Measurements from ENCODE around the gene SMIM45.
A peak's percentile ranks its signal among the peaks of the same experiment; 100 is the strongest.

SMIM45 gene

DNA sequence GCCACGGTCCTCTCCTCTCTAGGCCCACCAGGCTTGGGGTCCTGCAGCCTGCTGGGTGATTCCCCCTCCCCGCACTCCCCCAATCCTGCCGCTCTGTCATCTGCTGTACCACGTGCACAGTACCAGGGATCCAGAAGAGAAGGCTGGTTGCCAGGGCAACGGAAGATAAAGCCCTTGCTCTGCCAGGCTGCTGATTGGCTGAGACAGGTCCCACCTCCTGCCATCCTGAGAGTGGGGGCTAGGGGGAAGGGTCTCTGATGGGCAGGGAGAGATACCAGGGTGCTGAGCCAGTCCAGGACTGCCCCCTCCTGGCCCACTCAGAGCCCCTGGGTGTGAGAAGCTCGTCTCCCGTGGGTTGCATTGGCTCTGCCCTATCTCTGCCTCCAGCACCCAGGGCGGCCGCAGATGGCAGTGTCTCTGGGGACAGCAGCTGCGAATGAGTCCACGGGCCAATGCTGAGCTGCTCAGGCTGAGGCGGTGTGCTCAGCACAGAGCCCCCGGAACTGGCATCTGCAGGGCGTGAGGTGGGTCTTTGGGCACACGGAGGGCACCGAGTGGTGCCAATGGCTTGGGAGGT is at the start of gene SMIM45:
Gene SMIM45, plus strand, starts transcription at position 253 of the 577 bp plus-strand sequence.
- Mint-ChIP-seq H3K27me3 (no peaks in the 10 kb centered on the region), H3K4me3 (no peak within 1 kb of the TSS), H3K36me3 (ENCODE audit: low read depth) (no peaks in the 10 kb centered on the region), H3K4me1 (peaks cover 5% of the 10 kb centered on the region), H3K27ac (no peak within 1 kb of the TSS)
- ATAC-seq = no peak
- no peak for DNase-seq
- H3K9me3 ChIP-seq (ENCODE audit: control insufficient read depth, low read length, poor library complexity, severe bottlenecking) = no peaks in the 10 kb centered on the region

DNA sequence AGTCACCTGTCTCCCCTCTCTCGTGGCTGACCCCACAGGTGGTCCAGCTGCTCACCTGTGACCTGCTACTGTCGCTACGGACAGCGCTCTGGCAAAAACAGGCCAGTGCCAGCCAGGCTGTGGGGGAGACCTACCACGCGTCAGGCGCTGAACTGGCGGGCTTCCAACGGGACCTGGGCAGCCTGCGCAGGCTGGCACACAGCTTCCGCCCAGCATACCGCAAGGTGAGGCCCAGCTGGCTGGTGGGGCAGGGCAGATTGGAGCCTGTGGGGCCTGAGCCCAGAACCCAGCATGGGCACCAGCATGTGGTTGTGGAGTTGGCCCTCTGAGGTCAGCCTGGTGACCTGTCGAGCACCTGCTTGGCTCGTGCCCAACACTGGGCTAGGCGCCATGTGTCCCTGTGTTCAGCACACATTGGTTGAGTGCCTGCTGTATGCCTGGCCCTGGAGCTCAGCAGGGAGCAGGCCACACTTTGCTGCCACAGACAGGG is 49.0 kb upstream of the SMIM45 start:
- Mint-ChIP-seq H3K36me3 (ENCODE audit: low read depth) (peaks cover 2% of the 10 kb centered on the region), H3K27ac (peak overlapping the region; percentile 54), H3K4me1 (peaks cover 7% of the 10 kb centered on the region), H3K27me3 (no peaks in the 10 kb centered on the region), H3K4me3 (no peak overlapping the region)
- DNase-seq (no peak), ATAC-seq (no peak)
- no peaks in the 10 kb centered on the region for H3K9me3 ChIP-seq (ENCODE audit: control insufficient read depth, low read length, poor library complexity, severe bottlenecking)

DNA sequence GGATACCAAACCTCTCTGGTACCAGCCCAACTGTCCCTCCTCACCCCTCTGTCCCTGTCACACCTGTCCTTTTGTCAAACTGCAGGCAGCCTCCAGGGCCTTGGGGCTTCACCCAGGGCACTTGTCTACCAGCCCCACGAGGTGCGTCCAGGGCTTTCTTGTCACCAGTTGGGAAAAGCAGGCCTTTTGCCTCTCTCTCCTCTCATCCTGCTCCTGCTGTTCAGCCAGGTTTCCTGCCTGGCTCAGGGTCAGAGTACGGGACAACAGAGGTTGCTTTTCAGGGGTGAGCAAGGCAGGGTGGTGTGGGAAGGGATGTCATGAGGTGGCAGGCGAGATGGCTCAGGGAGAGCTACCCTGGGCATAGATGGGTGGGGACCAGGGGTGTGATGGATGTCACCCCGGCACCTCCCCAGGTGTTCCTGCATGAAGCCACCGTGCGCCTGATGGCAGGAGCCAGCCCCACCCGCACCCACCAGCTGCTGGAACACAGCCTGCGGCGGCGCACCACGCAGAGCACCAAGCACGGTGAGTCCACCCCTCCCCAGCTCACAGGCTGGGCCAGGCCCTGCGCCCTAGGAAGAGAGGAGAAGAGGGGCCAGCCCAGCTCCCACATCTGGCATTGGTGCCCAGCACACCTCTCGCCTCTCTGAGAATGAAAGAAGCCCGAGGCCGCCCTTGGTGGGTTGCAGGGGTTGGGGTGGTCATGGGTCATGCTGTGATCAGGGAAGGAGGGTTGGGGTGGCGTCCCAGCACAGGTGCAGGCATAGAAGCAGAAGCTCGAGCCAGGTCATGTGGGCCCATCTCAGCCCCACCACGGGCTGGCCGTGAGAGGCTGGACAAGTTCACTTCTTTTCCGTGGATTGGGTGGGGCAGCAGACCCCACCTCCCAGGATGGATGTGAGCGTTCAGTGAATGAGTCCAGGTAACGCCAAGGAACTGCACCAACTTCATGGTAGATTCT is 47.2 kb upstream of the SMIM45 start:
- no peaks in the 10 kb centered on the region for H3K9me3 ChIP-seq (ENCODE audit: control insufficient read depth, low read length, poor library complexity, severe bottlenecking)
- H3K27me3 Mint-ChIP-seq = peaks cover 5% of the 10 kb centered on the region
- ATAC-seq = no peak
- no peak for DNase-seq
- peaks cover 2% of the 10 kb centered on the region for H3K36me3 Mint-ChIP-seq (ENCODE audit: low read depth)
- H3K27ac Mint-ChIP-seq = no peak overlapping the region
- H3K4me3 Mint-ChIP-seq = peak overlapping the region; percentile 45
- peaks cover 16% of the 10 kb centered on the region for H3K4me1 Mint-ChIP-seq

DNA sequence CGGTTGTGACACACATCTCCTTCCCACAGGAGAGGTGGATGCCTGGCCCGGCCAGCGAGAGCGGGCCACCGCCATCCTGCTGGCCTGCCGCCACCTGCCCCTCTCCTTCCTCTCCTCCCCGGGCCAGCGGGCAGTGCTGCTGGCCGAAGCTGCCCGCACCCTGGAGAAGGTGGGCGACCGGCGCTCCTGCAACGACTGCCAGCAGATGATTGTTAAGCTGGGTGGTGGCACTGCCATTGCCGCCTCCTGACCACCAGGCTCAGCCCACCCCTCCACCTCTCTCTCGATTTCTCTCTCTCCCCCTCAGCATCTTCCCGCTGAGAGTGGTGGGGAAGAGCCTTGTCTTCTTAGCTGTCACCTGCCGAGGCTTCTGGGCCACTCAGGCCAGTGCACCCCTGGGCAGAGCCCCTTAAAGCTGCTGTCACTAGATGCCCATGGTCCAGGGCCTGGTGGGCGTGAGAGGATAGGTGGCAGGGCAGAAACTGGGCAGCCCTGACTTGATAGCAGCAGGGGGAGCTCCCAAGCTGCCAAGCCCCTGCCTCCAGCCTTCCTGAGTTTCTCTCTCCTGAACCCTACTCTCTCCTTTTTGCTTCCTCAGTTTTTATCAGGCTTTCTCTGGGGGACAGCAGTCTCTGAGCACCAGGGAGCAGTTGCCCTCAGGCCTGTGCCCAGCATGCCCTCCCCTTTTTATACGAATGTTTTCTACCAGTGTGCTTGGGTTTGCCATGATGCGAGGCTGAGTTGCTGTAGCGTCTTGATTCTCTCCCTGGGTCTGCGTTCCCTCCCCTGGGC is 46.3 kb upstream of the SMIM45 start:
- no peak for DNase-seq
- no peak overlapping the region for H3K27ac Mint-ChIP-seq
- peaks cover 16% of the 10 kb centered on the region for H3K4me1 Mint-ChIP-seq
- no peaks in the 10 kb centered on the region for H3K9me3 ChIP-seq (ENCODE audit: control insufficient read depth, low read length, poor library complexity, severe bottlenecking)
- peaks cover 2% of the 10 kb centered on the region for H3K36me3 Mint-ChIP-seq (ENCODE audit: low read depth)
- no peak for ATAC-seq
- no peak overlapping the region for H3K4me3 Mint-ChIP-seq
- peaks cover 5% of the 10 kb centered on the region for H3K27me3 Mint-ChIP-seq

DNA sequence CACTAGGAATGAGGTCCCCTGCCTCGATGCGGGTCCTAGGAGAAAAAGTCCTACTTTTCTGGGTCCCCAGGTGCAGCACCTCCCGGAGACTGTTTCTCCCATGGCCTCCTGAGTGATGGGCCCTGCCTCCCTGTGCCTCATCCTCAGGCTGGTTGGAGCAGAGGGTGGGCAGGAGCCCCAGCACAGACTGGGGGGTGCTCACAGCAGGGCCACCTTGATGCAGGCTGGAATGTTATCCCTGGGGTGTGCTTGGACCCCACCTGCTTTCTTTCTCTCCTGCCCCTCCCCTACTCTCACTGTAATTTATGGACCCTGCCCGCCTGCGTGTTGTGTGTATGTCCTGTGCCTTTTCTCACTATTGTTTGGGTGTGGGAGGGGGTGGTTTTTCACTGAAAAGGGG is 45.1 kb upstream of the SMIM45 start:
- no peak overlapping the region for H3K4me3 Mint-ChIP-seq
- no peaks in the 10 kb centered on the region for H3K9me3 ChIP-seq (ENCODE audit: control insufficient read depth, low read length, poor library complexity, severe bottlenecking)
- peaks cover 20% of the 10 kb centered on the region for H3K4me1 Mint-ChIP-seq
- no peak for ATAC-seq
- H3K27ac Mint-ChIP-seq = peak overlapping the region; percentile 68
- peaks cover 2% of the 10 kb centered on the region for H3K36me3 Mint-ChIP-seq (ENCODE audit: low read depth)
- DNase-seq = no peak
- peaks cover 11% of the 10 kb centered on the region for H3K27me3 Mint-ChIP-seq

DNA sequence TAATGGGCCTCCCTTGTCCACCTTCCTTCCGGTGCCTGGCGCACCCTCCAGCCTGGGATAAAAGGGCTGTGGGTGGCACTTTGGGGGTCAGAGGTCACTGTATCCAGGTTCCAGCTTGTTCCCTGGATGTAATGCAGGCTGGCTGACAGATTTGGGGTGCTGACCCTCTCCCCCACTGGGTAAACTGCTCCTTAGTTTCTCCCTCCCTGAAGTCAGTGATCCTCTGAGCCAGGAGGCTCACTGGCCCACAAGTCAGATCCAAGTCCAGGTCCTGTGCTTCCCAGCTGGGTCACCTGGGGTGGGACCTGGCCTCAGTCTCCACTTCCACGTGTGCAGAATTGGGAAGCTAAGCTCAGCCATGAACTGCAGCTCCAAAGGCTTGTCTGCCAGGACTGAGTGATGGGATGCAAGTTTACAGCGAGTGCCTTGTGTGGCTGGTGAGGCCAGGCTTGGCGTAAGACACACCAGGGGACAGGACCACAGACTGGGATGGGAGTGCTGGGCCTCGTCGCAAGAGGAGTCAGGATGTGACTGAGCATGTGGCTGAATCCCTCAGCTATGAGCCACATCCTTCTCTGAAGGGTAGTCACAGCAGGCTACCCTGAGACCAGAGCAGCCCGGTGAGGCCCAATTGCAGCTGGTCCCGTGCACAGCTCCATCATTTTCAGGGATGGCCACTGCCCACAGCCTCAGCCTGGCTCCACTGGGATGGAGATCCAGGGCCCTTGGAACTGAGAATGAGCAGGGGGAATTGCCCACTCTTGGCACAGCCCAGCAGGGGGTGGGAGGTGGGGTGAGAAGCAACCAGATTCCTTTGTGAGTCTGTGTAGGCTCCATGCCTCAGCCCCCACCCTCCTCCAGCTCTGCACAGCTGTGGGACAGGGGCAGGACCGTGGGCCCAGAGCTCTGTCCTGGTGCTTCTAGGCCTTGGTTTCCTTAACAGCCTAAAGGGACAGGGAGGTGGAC is 44.2 kb upstream of the SMIM45 start:
- H3K9me3 ChIP-seq (ENCODE audit: control insufficient read depth, low read length, poor library complexity, severe bottlenecking) = no peaks in the 10 kb centered on the region
- peaks cover 2% of the 10 kb centered on the region for H3K36me3 Mint-ChIP-seq (ENCODE audit: low read depth)
- H3K27ac Mint-ChIP-seq = peak overlapping the region; percentile 68
- no peak for DNase-seq
- no peak for ATAC-seq
- peaks cover 20% of the 10 kb centered on the region for H3K27me3 Mint-ChIP-seq
- peak overlapping the region; percentile 86 for H3K4me3 Mint-ChIP-seq
- peaks cover 21% of the 10 kb centered on the region for H3K4me1 Mint-ChIP-seq

DNA sequence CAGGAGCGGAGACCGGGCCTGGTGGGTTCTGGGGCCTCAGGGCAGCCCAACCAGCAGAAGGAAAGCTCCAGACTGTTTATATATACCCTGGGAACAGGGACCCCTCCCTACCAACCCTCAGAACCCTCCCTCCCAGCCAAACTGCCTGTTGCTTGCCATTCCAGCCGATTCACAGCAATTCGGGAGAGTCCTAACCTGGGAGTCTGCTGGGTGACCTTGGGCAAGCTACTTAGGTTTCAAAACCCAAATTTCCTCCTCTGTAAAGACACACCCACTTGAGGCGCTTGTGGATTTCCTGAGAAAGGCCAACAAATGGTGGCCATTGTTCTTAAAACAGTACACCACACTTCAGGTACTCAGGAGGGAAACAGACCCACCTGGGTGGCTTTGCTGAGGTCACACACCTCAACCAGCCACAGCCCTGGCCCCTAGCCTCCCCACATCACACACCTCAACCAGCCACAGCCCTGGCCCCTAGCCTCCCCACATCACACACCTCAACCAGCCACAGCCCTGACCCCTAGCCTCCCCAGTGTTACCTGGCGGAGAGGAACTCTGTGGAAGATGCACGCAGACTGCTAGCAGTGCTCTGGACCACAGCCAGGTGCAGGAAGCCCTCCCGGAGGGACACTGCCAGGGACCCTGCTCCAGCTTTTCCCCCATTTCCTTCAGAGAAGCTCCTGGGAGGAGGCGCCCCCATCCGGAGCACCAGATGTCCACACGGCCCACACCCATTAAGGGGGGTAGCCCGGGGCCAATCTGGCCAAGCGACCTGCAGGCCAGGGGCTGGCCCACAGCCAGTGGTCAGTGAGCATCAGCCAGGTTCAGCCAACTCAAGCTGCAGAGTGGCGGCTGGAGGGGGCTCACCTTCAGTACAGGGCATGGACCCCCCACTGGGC is 43.3 kb upstream of the SMIM45 start:
- Mint-ChIP-seq H3K27me3 (peaks cover 28% of the 10 kb centered on the region), H3K4me3 (peak overlapping the region; percentile 86), H3K36me3 (ENCODE audit: low read depth) (peaks cover 2% of the 10 kb centered on the region), H3K4me1 (peaks cover 25% of the 10 kb centered on the region), H3K27ac (peak overlapping the region; percentile 68)
- DNase-seq = no peak
- ATAC-seq = peak; percentile 50
- H3K9me3 ChIP-seq (ENCODE audit: control insufficient read depth, low read length, poor library complexity, severe bottlenecking) = no peaks in the 10 kb centered on the region

DNA sequence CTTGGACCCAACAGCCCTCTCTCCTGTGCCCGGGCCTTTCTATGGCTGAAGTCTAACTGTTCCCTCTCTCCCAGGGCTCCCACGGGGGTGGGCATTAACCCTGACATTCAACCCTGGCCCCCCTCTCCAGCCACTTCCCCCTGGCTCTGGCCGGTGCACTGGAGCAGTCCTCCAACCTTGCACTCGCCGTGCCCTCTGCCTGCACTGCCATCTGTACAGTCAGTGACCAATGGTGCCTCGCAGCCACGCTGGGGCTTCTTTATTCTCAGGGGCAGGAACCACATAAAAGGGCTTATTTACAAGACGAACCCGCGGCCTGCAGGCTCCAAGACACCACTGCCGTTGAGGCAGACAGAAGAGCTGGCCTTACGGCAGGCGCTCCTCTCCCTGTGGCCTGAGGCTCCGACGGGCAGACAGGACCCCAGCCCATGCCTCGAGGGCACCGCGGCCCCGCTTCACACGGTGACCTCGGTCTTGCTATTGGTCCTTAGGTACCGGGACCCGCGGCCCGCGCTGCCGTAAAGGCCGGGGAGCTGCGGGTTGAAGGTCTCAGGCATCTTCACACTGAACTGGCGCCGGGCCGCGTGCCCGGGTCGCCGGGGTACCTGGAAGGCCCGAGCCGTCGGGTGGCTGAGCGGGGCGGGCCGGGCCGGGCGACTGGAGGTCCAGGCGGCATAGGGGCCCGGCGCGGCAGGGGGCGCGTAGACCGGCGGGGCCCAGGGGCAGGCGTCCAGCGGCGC is 42.5 kb upstream of the SMIM45 start:
- H3K36me3 Mint-ChIP-seq (ENCODE audit: low read depth) = peaks cover 2% of the 10 kb centered on the region

DNA sequence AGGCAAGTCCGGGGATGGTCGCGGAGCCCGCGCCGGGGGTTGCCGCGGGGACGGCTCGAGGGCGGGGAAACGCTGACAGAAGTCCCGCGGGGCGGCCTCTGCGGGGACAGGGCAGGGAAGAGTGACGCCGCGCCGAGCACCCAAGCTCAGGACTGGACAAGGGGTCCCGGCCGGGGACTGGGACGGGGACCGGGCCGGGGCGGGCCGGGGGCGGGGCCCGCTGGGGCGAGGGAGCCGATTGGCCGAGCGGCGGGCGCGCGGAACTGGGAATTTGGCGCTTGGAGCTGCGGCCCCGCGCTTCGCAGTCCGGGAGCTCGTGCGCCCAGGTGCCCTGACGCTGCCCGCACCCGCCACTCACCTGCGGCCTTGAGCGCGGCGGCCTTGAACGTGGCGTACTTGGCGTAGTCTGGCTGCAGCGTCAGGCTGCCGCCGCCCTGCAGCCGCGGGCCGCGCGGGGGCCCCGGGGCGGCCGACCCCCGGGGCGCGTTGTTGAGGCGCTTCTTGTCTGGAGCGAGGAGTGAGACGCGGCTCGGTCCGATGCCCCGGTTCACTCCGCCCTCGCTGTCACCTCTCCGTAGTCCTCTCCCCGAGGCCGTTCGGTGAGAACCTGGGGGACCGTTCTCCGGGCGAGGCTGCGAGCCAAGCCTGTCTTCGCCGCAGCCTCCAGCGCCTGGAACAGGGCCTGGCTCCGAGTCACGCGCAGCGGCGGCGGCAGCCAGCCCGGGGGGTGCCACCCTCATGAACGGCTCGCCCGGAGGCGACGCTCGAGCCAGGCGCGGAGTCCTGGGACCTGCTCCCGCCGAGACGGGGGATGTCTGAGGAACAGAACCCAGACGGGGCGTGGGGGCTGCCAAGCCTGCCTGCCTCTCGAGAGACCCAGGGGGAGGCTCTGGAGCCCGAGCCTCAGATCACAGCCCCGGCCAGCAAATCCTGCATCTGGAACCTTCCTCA is 41.6 kb upstream of the SMIM45 start:
- H3K36me3 Mint-ChIP-seq (ENCODE audit: low read depth) = peaks cover 2% of the 10 kb centered on the region
- peaks cover 28% of the 10 kb centered on the region for H3K27me3 Mint-ChIP-seq
- H3K4me3 Mint-ChIP-seq = peak overlapping the region; percentile 85
- H3K4me1 Mint-ChIP-seq = peaks cover 25% of the 10 kb centered on the region
- H3K27ac Mint-ChIP-seq = no peak overlapping the region
- H3K9me3 ChIP-seq (ENCODE audit: control insufficient read depth, low read length, poor library complexity, severe bottlenecking) = no peaks in the 10 kb centered on the region
- DNase-seq (no peak), ATAC-seq (peak; percentile 48)

More for the DNA sequence above, 42.5 kb upstream of the SMIM45 start:
- Mint-ChIP-seq H3K27ac (peak overlapping the region; percentile 68), H3K27me3 (peaks cover 28% of the 10 kb centered on the region), H3K4me1 (peaks cover 25% of the 10 kb centered on the region), H3K4me3 (peak overlapping the region; percentile 82)
- ATAC-seq (no peak), DNase-seq (no peak)
- H3K9me3 ChIP-seq (ENCODE audit: control insufficient read depth, low read length, poor library complexity, severe bottlenecking) = no peaks in the 10 kb centered on the region

DNA sequence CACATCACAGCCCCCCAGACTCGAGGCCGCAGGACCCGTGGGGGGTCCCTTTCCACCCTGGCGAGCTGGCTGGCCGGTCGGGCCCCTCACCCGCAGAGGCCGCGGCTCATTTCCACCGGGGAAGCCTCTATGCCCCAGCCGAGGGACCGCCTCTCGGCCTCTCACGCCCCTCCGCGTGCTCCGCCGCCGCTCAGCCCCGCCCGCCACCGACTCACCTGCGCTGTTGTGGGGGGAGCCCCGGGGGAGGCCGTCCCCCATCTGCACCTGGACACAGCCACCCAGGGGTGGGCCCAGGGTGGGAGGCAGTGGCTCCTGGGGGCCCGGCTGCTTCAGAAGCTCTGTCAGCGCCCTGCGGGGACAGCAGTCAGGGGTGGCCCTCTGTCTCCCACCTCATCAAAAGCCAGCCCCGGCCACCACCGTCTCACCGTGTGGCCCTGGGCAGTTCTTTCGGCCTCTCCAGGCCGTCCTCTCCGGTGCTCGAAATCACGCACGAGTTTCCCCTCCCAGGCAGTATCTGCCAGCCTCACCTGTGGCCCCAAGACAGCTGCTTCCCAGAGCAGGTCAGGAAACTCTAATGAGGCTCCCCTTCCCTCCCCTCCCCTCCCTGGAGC is 40.8 kb upstream of the SMIM45 start:
- ATAC-seq (no peak), DNase-seq (no peak)
- peaks cover 23% of the 10 kb centered on the region for H3K4me1 Mint-ChIP-seq
- no peak overlapping the region for H3K27ac Mint-ChIP-seq
- H3K36me3 Mint-ChIP-seq (ENCODE audit: low read depth) = no peaks in the 10 kb centered on the region
- no peaks in the 10 kb centered on the region for H3K9me3 ChIP-seq (ENCODE audit: control insufficient read depth, low read length, poor library complexity, severe bottlenecking)
- peak overlapping the region; percentile 85 for H3K4me3 Mint-ChIP-seq
- H3K27me3 Mint-ChIP-seq = peaks cover 28% of the 10 kb centered on the region
